ENCODE results near the gene UBE2D3.

UBE2D3 gene

DNA sequence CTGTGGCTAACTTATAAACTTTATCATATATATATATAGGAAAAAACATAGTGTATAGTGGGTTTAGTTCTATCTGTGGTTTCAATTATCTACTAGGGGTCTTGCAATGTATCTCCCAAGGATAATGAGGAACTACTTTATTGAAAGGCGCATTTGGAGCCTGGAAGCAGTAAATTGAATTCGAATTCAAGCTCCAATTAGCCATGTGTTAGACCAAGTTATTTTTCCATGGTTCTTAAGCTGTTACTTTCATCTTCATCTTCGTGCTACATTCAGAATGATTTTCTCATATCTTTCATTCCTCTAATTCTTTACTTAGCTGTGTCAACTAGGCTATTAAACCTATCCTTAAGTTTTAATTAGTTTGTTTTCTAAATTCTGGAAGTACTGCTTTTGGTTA, 39.4 kb downstream of the UBE2D3 start:
- no peak for DNase-seq

DNA sequence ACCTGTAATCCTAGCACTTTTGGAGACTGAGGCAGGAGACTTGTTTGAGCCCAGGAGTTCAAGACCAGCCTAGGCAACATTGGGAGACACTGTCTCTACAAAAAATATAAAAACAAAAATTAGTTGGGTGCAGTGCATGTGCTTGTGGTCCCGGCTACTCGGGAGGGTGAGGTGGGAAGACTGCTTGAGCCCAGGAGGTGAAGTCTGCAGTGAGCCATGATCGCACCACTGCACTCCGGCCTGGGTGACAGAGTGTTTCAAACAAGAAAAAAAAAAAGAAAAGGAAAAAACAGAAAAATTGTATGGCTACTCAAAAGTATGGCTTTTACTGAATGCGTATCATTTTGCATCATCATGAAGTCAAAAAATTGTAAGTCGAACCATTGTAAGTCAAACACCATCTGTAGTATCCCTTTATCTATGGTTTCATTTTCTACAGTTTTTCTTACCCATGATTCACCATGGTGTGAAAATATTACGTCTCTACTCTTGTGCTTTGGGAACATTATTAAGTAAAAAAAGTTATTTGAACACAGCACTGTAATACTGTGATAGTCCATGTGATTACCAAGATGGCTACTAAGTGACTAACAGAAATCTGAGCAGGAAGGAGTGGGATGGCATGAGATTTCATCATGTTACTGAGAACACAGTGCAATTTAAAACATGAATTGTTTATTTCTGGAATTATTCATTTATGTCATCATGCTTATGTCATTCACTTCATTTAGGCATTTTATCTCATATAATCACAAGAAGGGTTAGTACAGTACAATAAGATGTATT, 40.1 kb downstream of the UBE2D3 start:
- no peak for DNase-seq

DNA sequence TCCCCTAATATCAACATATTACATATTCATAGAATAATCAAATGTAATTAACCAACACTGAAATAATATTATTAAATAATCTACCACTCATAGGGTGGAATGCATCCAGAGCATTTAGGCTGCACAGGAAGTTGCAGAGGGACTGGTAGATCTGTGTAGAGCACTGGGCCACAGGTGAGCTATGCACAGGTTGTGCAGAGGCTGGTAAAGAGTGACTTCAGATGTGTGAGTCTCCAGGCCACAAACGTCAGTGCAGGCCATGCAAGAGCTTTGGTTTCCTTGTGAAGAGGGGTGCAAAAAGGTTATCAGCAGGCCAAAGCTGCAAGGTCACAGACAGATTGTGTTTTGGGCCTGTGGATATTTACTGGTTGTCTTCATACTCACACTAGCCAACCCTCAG, 41.1 kb downstream of the UBE2D3 start:
- no peak for DNase-seq

DNA sequence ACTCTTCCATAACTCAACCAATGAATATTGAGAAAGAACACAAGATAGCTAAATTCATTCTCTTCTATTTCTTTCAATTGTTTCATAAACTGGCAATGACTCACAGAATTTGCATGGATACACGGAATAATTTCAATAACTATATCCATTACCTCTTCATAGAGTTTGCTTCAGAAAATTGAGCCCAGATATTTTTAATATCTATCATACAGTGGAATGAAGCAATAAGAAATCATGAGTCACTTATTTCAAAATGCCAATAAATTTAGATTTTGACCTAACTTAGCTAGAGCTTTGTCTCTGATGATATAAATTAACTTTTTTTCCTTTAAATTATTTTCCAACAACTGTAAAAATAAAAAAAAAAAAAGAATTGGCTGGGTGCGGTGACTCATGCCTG, 44.3 kb downstream of the UBE2D3 start:
- DNase-seq: no peak

DNA sequence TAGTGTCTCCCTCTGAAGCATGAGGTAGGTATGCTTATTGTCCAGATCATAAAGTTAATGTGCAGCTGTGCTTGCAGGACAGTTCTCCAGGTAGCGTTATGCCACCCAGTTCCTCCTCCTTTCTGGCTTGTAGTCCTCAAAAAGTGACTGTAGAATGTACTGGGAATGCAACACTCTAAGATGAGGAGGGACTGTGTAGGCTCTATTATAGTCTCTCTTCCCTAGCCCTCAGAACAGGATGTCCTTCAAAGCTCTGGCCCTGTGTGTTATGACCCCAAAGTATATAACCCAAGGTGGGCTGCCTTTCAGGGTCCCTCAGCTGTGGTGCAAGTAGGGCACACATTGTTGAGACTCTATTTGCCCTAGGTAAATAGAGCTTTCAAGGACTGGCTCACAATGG, 45.8 kb downstream of the UBE2D3 start:
- no peak for DNase-seq

DNA sequence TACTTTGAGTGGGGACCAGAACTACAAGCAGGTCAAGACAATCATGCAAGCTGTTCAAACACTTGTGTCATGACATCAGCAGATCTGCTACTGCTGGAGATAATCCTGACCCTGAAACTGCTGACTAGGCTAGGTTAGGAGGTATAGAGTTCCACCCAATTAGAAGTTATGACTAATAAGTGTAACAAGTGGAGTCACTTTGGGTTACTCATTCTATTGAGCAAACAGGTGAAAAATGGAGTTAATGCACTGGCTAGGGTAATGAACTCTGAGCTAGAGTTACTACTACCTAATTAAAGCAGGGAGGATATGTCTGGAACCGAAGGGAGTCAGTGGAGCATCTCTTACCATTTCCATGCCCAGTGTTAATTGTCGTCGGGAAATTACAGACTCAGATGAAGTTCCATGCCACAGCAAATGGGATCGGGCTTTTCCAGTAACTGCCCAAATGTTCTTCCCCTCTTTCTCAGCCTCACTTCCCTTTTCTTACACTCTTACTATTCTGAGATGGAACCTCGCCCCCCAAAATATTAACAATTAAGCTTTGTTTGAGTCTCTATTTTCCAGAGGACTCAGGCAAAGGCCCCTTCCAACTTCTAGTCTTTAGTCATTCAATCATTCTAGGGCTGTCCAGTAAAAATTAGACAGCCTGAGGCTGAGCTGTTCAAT, 46.7 kb downstream of the UBE2D3 start:
- no peak for DNase-seq

DNA sequence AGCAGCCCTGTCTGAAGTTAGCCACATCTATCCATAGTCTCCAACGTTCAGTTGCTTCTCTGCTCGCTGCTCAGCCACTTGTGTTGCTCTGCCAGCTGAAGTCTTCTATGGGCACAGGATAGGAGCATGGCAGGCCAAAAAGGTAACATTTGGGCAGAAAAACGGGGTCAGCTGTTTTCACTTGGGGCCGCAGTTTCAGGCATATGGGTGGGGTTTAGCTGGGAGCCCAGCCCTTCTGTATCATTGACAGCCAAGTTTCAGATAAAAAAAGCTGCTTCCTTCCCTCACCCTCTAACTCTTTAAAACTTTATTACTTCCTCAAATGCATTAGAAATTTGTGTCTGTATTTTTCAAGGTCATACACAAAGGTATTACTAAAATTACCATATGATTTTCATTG, 48.1 kb downstream of the UBE2D3 start:
- DNase-seq: no peak

DNA sequence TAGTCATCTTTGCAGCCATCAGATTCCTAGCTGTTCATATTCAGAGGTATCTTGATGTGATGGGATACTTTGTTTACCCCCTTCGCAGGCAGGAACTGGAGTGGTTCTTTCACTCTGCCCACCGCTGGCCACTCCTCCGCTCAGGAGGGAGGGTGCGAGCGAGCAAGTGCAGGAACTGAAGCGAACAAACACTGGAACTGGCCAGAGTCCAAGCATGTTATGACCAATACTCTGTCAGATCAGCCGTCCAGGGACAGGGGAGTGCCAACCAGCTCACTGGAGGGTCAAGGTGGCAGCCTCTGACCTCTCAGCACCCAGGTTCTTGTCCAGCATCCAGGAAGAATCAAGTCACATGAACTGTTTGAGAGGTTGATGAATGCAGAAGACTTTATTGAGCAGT, 48.6 kb downstream of the UBE2D3 start:
- no peak for DNase-seq

DNA sequence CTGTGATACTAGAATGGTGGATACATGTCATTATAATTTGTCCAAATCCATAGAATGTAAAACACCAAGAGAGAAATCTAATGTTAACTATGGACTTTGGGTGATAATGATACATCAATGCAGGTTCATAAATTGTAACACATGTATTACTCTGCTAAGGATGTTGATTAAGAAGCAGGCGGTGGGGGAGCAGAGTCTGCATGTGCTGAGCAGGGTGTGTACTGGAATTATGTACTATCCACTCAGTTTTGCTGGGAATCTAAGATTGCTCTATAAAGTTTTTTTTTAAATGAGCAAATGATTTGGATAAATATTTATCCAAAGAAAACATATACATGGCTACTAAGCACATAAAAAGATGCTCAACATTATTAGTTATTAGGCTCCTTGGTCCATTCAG, 51.5 kb downstream of the UBE2D3 start:
- no peak for DNase-seq

DNA sequence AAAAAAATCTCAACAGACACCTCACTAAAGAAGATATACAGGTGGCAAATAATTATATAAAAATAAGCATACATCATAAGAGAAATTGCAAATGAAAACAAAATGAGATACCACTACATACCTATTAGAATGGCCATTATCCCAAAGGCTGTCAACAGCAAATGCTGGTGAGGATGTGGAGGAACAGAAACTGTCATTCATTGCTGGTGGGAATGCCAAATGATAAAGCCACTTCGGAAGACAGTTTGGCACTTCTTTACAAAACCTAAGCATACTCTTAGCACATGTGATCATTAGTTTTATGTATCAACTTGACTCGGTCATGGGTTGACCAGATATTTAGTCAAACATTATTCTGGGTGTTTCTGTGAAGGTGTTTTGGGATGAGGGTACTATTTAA, 53.1 kb downstream of the UBE2D3 start:
- no peak for DNase-seq

DNA sequence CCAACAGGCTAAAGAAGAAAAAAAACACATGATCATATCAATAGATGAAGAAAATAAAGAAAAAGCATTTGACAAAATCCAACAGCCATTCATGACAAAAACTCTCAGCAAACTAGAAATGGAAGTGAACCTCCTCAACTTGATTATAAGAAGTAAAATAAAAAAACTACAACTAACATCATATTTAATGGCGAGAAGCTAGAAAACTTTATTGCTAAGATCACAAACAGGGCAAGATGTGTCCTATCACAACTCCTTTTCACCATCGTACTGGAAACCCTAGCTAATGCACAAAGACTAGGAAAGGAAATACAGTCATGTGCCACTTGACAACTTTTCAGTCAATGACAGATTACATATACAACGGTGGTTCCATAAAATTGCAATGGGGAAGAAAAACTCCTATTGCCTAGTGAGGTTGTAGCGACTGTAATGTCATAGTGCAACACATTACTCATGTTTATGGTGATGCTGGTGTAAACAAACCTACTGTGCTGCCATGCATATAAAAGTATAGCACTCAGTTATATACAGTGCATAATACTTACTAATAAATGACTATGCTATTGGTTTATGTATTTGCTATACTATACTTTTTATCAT, 54.5 kb downstream of the UBE2D3 start:
- no peak for DNase-seq

DNA sequence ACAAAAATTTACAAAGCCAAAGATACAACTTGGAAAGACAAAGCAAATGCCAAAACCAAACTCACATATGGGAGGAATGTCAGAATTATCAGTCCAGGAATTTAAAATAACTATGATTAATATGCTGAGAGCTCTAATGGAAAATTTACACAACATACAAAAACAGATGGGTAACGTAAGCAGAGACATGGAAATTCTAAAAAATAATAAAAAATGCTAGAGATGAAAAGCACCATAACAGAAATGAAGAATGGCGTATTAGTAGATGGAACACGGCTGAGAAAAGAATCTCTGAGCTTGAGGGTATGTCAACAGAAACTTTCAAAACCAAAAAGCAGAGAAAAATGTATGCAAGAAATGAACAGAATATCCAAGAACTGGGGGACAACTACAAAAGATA, 62.5 kb downstream of the UBE2D3 start:
- no peak for DNase-seq

DNA sequence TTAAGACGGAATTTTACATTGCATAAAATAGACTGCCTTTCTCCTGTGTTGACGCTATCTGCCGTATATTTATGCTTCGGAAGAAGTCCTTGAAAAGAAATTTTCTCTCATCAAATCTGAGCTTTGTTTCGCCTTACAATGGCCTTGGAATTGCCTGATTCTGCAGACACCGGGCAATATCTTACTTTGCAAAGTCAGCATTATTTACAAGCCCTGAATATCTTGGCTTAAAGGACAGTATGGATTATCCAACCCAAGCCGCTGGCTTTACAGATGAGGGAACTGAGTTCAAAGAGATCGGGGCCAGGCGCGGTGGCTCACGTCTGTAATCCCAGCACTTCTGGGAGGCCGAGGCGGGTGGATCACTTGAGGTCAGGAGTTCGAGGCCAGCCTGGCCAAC, 65.4 kb downstream of the UBE2D3 start:
- DNase-seq: no peak

DNA sequence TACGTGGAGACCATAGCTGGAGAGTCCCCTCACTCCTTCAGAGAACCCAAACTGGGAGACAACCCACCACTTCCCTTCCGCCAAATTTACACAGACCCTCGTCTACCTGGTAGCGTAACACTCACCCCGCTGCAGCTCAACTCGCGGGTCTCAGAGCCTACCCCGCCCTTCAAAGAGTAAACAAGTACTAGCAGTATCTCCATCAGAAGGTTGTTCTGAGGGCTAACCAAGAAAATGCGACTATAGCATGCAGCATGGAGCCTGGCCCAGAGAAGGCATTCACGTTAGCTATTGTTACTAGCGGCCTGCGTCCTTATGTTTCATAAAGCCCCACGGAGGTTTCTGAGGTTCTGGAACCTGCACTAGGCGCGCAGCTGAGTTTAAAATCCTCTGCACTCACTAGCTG, 66.1 kb downstream of the UBE2D3 start:
- no peak for DNase-seq

DNA sequence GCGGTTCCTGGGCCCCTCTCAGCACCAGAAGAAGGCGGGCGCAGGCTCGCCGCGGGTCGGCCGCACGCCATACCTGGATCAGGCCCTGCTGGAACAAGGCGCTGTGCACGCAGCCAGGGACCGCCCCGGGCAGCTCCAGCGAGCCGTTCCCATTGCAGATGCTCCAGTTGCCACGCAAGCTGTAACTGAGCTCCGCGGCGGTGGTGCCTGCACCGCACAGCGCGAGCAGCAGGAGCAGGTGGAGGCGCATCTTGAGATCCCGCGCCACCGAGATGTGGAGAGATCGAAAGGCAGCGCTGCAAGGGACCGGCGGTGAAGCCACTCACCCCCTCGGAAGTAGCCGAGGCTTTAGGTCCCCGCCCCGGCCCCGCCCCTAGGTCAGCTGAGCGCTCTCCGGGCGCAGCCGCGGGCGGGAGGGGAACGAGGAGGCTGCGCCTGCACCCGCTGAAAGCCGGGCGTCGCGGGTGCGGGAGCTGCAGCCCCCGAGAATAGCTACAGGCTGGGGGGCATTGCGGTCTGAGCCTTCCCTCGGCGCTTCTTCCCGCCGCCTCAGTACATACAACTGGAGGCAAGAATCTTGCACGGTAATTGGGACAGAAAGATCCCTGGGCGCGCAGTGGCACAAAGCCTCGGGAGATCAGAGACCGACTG, 66.6 kb downstream of the UBE2D3 start, which contains the start of gene MANBA:
MANBA (minus strand) TSS at position 324 of the 651 bp plus-strand sequence; CDS start at position 250, 74 bp downstream.
- peak; percentile 1 for DNase-seq

DNA sequence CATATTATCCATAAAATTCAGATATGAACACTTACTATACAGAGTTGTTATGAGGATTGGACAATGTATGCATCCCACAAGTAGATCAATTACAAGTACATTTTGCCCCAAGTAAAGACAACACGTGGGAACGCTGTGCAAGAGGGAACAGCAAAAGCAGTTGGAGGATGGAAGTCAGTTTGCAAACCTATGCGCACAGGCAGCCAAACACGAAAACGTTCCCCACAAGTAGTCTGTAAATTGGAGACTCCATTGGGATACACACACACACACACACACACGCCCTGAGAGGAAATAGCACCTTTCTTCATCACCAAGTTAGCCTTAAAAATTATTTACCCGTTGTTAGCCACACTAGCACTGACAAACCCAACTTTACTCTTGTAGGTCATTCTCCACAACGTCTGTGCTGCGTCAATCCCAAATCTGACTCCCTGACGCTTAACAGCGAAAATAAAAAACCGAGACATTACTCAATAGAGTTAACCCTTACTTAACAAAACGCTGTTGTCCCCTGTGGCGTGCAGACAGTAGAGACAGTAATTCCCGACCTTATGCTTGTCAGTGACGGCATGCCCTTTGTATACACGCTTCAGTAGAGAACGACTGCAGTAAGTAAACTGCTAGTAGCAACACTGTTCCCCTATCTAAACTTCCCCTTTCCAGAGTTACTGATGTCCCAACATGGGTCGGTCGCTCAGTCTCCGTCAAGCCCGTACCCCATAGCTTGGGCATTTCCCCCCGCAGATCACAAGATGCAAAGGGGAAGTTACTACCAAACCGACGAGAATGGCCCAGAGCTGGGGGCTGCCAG, 67.3 kb downstream of the UBE2D3 start:
- no peak for DNase-seq

DNA sequence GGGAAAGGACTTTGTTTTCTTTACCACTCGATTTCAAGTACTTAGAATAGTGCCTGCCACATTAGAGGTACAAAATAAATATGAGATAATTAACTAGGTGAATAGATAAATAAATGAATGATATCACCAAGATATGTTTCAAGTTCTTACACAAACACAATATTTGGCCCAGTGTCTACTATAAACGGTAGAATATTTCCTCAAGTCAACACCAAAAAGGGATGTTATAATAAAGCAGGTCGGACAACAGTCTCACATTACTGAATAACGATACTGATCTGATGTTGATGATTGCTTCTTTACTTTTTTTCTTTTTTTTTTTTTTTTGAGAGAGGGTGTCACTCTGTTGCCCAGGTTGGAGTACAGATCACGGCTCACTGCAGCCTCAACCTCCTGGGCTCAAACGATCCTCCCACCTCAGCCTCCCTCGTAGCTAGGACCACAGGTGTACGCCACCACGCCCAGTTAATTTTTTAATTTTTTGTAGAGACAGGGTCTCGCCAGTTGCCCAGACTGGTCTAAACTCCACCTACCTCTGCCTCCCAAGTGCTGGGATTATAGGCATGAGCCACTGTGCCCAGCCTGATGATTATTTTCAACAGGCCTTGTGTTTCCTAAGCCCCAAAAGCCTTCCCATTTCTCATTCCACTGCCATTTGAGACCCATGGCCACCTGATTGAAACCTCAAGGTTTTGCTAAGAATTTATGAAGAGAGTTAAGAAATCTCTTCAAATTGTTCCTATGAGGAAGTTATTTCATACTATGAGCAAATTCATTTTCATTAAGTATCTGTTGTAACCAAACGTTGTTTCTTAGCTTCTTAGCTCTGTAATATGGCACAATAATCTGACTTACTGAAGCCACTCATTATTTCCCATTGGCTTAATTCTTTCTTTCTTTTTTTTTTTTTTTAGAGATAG, 68.8 kb downstream of the UBE2D3 start:
- no peak for DNase-seq

DNA sequence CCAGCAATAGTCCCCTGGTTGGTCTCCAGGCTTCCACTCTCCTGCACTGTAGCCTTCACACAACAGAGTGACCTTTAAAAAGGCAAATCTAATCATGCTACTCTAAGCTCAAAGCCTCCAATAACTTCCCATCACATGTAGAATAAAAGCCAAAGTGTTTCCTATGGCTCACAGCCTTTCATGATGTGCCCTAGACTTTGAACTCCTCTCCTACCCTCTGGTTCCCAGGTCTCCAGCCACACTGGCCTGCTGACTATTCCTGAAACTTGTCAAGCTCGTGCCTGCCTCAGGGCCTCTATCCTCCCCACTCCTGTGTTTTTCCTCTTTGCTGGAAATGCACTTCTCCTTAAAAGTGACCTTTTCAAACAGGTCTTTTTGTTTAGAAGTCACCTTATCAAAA, 69.7 kb downstream of the UBE2D3 start:
- no peak for DNase-seq

DNA sequence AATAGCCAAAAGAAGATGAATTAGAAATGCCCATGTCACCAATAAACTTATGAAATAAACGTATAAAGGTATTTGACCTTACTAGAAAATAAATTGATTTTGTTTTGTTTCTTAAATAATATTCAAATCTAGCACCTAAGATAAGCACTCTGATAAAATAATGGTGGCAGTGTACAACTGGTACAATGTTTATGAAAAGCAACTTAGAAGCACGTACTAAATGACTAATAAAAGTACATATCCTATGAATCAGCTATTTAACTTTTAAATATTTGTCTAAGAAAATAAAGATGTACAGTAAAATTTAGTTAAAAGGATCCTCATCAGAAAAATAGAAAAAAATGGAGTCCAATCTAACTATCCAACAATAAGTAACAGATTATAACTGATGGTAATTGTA, 73.3 kb downstream of the UBE2D3 start:
- DNase-seq: no peak

DNA sequence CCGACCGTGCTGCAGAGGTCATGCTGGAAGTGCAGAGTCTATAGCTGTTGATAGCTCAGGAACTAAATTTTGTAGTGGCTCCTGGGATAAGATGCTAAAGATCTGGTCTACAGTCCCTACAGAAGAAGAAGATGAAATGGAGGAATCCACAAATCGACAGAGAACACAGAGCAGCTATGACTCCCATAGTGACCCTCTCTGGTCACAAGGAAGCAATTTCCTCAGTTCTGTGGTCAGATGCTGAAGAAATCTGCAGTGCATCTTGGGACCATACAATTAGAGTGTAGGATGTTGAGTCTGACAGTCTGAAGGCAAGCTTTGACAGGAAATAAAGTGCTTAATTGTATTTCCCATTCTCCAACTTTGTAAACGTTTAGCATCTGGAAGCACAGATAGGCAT, 75.4 kb downstream of the UBE2D3 start:
- no peak for DNase-seq

Data from GOT3 (cell line).